Mesenchymal stem cell (in vitro differentiated cells and primary cell): ENCODE results near the gene RPUSD2. TPM values are rescaled to one million over a fixed set of nuclear protein-coding genes. Genes with fewer than 3 reads are reported as not detected.

Experiments
- small RNA-seq: library from polyadenylated mRNA; stranded (forward); fragments of <200 nt; extraction: miRNeasy Mini kit (QIAGEN cat#:217004); gene quantifications from one replicate; pipeline ENCODE3, GENCODE V24; 2013; ENCODE audit warnings: low read depth

RPUSD2 gene

Small RNA genes lying within 50 kb of the gene (small RNA-seq; reads per million reads assigned to genes)
- gene RF00017 (not detected), gene RN7SL376P (not detected), gene RNU6-516P (not detected)
